ENCODE measurements around the gene TGFBR3. TPM values are rescaled to one million over a fixed set of nuclear protein-coding genes. Genes with fewer than 3 reads are reported as not detected.

TGFBR3 gene
- total RNA-seq: 4.9 and 6.6 TPM in 2 replicates
- long read RNA-seq, partial matches to known transcripts: 0 of 4 reads
- long read RNA-seq, other reads (novel, unspliced or antisense): 3 of 4 reads

DNA sequence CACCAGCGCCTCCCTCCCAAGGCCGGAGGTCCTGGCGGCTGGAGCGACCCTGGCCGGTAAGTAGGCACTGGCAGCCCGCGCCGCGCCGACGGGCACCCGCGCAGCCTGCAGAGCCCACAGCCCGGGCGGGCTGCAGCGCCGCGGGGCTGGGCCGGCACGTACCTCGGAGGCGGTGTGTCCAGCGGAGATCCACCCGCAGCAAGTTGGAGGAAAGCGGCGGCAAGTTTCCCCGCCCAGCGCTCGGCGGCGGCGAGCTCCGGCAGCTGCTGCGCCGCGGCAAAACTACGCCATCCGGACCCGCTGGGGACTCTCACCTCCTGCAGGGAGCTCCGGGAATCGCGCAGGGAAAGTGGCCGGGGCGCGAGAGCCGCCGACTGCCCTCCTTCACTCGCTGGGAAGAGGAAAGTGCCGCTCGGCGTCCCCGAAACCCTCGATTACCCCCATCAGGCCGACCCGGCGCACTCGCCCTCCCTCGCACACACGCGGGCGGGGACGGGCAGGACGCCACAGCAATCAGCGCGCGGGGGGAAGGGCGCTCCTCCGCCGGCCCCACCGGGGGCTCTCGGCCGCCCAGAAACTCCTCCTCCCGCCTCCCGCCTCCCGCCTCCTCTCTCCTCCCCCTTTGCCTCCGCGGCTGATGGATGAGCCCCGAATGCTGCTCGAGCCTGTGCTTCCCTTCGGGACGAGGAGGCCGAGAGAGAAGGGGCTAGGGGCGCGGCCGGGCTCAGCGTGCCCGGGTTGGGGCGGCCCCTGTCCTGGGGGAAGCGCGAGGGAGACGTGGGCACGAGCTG is at the start of gene TGFBR3:
Gene TGFBR3, minus strand, starts transcription at position 436 of the 791 bp plus-strand sequence. CDS start 24,620 bp downstream, outside the sequence.
- TF ChIP-seq, protein P1, sequence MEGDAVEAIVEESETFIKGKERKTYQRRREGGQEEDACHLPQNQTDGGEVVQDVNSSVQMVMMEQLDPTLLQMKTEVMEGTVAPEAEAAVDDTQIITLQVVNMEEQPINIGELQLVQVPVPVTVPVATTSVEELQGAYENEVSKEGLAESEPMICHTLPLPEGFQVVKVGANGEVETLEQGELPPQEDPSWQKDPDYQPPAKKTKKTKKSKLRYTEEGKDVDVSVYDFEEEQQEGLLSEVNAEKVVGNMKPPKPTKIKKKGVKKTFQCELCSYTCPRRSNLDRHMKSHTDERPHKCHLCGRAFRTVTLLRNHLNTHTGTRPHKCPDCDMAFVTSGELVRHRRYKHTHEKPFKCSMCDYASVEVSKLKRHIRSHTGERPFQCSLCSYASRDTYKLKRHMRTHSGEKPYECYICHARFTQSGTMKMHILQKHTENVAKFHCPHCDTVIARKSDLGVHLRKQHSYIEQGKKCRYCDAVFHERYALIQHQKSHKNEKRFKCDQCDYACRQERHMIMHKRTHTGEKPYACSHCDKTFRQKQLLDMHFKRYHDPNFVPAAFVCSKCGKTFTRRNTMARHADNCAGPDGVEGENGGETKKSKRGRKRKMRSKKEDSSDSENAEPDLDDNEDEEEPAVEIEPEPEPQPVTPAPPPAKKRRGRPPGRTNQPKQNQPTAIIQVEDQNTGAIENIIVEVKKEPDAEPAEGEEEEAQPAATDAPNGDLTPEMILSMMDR (IDR thresholded peaks at IDR 0.05; ENCODE audit: unreplicated experiment): peak; percentile 57

DNA sequence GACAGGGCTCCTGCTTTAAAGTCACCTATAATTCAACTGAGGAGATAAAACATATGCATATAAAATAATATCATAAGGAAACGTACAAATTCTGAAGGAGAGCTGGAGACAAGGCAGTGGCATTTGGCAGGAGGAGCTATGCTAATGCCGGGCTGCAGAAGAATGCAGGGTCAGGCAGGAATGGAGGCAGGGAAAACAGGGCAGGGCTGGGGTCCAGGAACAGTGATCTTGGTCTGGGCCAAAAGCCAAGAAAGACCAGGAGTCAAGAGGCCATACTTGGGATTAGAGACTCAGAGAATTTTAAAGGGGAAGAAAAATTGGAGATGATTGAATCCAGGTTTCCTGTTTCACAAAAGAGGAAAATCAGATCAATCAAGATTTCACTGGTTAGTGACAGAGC is 43.3 kb upstream of the TGFBR3 start:
- DNase-seq (ENCODE audit: low spot score, unreplicated experiment): no peak
- TF ChIP-seq, protein P1 (IDR thresholded peaks at IDR 0.05; ENCODE audit: unreplicated experiment): no peak
- H3K9me3 Mint-ChIP-seq (ENCODE audit: low read depth): no peaks in the 10 kb centered on the region
- no peaks in the 10 kb centered on the region for H3K36me3 Mint-ChIP-seq (ENCODE audit: insufficient read depth)
- H3K27me3 Mint-ChIP-seq: no peaks in the 10 kb centered on the region
- peaks cover 2% of the 10 kb centered on the region for H3K4me1 Mint-ChIP-seq (ENCODE audit: low read depth)
- no peak overlapping the region for H3K4me3 Mint-ChIP-seq (ENCODE audit: low read depth)
- H3K27ac Mint-ChIP-seq: no peak overlapping the region

More for the DNA sequence above, at the start of gene TGFBR3:
- peak within 1 kb of the TSS; percentile 92 for H3K4me3 Mint-ChIP-seq (ENCODE audit: low read depth)
- H3K4me1 Mint-ChIP-seq (ENCODE audit: low read depth): peaks cover 12% of the 10 kb centered on the region
- peaks cover 37% of the 10 kb centered on the region for H3K27me3 Mint-ChIP-seq
- H3K36me3 Mint-ChIP-seq (ENCODE audit: insufficient read depth): no peaks in the 10 kb centered on the region
- peak within 1 kb of the TSS; percentile 94 for H3K27ac Mint-ChIP-seq
- H3K9me3 Mint-ChIP-seq (ENCODE audit: low read depth): no peaks in the 10 kb centered on the region
- peak; percentile 78 for DNase-seq (ENCODE audit: low spot score, unreplicated experiment)

DNA sequence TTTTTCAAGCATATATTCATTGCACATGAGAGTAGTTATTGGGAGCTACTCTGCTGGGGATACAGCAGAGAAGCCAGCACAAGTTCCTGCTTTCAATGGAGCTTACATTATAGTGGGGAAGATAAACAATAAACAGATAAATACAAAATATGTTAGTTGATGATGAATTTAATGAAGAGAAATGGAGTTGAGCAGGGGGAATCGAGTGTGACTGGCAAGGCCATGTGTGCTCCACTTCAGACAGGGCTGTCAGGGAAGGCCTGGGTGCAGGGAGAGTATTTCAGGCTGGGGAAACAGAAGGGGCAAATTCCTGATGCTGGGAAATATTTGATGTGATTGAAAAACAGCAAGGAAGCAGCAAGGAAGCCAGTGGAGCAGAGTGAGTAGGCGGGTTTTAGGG is 42.1 kb upstream of the TGFBR3 start:
- DNase-seq (ENCODE audit: low spot score, unreplicated experiment): no peak
- Mint-ChIP-seq H3K27me3 (no peaks in the 10 kb centered on the region), H3K9me3 (ENCODE audit: low read depth) (no peaks in the 10 kb centered on the region), H3K4me3 (ENCODE audit: low read depth) (no peak overlapping the region), H3K27ac (no peak overlapping the region), H3K4me1 (ENCODE audit: low read depth) (peaks cover 2% of the 10 kb centered on the region), H3K36me3 (ENCODE audit: insufficient read depth) (no peaks in the 10 kb centered on the region)
- TF ChIP-seq, protein P1 (IDR thresholded peaks at IDR 0.05; ENCODE audit: unreplicated experiment): no peak

DNA sequence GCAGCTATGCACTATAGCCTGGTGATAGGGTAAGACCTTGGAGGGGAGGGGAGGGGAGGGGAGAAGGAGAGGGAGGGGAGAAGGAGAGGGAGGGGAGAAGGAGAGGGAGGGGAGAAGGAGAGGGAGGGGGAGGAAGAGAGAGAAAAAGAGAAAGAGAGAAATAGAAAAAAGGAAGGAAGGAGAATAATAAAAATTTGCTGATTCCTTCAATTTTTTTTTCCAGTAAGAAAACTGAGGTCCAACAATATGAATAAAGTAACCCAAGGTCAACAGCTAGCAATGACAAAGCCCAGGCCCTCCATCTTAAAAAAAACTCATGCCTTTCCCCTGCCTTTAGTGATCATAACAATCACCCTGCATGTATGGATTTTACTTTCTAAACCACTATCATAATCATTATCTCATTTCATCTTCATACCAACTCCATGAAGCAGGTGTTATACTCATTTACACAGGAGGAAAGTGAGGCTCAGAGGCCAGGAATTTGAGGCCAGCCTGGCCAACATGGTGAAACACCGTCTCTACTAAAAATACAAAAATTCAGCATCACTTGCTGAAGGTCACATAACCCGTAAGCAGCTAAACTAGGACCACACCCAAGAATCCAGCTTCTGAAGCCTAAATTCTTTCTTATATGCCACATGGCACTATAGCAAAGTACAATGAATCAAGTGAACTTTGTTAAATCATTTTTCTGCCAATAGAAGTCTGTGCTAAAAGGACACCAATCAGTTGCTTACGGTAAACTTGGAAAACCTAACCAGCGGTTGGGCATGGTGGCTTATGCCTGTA is 39.9 kb upstream of the TGFBR3 start:
- H3K4me1 Mint-ChIP-seq (ENCODE audit: low read depth): peaks cover 2% of the 10 kb centered on the region
- no peak overlapping the region for H3K4me3 Mint-ChIP-seq (ENCODE audit: low read depth)
- no peak for DNase-seq (ENCODE audit: low spot score, unreplicated experiment)
- no peaks in the 10 kb centered on the region for H3K27me3 Mint-ChIP-seq
- H3K36me3 Mint-ChIP-seq (ENCODE audit: insufficient read depth): no peaks in the 10 kb centered on the region
- H3K9me3 Mint-ChIP-seq (ENCODE audit: low read depth): no peaks in the 10 kb centered on the region
- TF ChIP-seq, protein P1 (IDR thresholded peaks at IDR 0.05; ENCODE audit: unreplicated experiment): no peak
- no peak overlapping the region for H3K27ac Mint-ChIP-seq

DNA sequence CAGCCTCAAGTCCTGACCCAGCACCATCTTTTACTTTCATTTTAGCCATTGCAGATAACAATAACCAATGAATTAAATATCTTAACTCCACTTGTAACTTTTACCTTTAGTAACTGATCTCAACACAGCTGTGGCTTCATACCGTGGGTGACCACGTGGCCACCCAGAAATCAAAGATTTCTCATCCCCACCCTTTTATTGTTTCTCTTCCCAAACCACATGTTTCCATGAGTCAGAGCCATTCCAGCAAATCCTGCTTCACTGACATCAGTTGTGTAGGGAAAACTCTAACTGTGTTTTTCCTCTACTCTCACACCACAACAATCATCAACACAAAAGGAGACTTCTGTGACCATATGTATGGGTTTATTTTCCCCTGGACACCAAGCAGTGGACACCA is 38.2 kb upstream of the TGFBR3 start:
- TF ChIP-seq, protein P1 (IDR thresholded peaks at IDR 0.05; ENCODE audit: unreplicated experiment): no peak
- Mint-ChIP-seq H3K27me3 (no peaks in the 10 kb centered on the region), H3K4me3 (ENCODE audit: low read depth) (no peak overlapping the region), H3K27ac (no peak overlapping the region), H3K4me1 (ENCODE audit: low read depth) (no peaks in the 10 kb centered on the region), H3K36me3 (ENCODE audit: insufficient read depth) (no peaks in the 10 kb centered on the region), H3K9me3 (ENCODE audit: low read depth) (no peaks in the 10 kb centered on the region)
- DNase-seq (ENCODE audit: low spot score, unreplicated experiment): no peak

Measured in progenitor cell of endocrine pancreas (in vitro differentiated cells).